Naive B cell (primary cell): ENCODE data around the gene BROX. TPM values are rescaled to one million over a fixed set of nuclear protein-coding genes. Genes with fewer than 3 reads are reported as not detected.
A peak's percentile ranks its signal among the peaks of the same experiment; 100 is the strongest.
"Not testable (repeated sequence)": the region's sequence is repeated elsewhere in the genome, so short reads cannot be mapped to it uniquely, and the experiment has no call there.

ENCODE experiments used
- ATAC-seq, 2 donors: fragments of 150-1000 bp; cut with Tn5 transposase; 2 replicates each; pipeline ENCODE4 v1.10.0; 2021; ENCODE audit warnings: low read depth in 2 of 2, mild to moderate bottlenecking in 2 of 2, moderate library complexity in 2 of 2
- DNase-seq: peaks from one replicate; pipeline ENCODE4 v3.0.0; 2022
- H3K27ac Mint-ChIP-seq, 6 donors: one replicate each; pipeline ENCODE4 v1.8.0; 2020 to 2022; ENCODE audit warnings: mild to moderate bottlenecking in 6 of 6, mixed read lengths in 6 of 6, moderate library complexity in 5 of 6, inconsistent platforms in 2 of 6
- H3K27me3 Mint-ChIP-seq, 3 donors: one replicate each; pipeline ENCODE4 v1.8.0; 2021 to 2022; ENCODE audit warnings: mixed read lengths in 3 of 3, mild to moderate bottlenecking in 1 of 3
- H3K36me3 Mint-ChIP-seq, 2 donors: one replicate each; pipeline ENCODE4 v1.8.0; 2020 to 2022; ENCODE audit warnings: mixed read lengths in 2 of 2, inconsistent platforms in 1 of 2, mild to moderate bottlenecking in 1 of 2
- H3K4me1 Mint-ChIP-seq, 3 donors: one replicate each; pipeline ENCODE4 v1.8.0; 2020 to 2022; ENCODE audit warnings: mixed read lengths in 3 of 3, inconsistent platforms in 1 of 3, mild to moderate bottlenecking in 1 of 3, moderate library complexity in 1 of 3
- H3K4me3 Mint-ChIP-seq, 8 donors: one replicate each; pipeline ENCODE4 v1.8.0; 2020 to 2022; ENCODE audit warnings: mild to moderate bottlenecking in 8 of 8, mixed read lengths in 8 of 8, moderate library complexity in 8 of 8, inconsistent platforms in 2 of 8
- H3K9me3 Mint-ChIP-seq, 7 donors: one replicate each; pipeline ENCODE4 v1.8.0; 2020 to 2022; ENCODE audit warnings: mixed read lengths in 7 of 7, mild to moderate bottlenecking in 5 of 7, inconsistent platforms in 2 of 7, moderate library complexity in 1 of 7
- polyA plus RNA-seq, 6 donors: library from polyadenylated mRNA; unstranded; fragments of 300-500 nt; fragmentation: Illumina TruSeq; gene quantifications; one replicate each; pipeline ENCODE4 v1.2.3, GENCODE V29; 2021; ENCODE audit warnings: low read depth in 6 of 6

The BROX gene, protein sequence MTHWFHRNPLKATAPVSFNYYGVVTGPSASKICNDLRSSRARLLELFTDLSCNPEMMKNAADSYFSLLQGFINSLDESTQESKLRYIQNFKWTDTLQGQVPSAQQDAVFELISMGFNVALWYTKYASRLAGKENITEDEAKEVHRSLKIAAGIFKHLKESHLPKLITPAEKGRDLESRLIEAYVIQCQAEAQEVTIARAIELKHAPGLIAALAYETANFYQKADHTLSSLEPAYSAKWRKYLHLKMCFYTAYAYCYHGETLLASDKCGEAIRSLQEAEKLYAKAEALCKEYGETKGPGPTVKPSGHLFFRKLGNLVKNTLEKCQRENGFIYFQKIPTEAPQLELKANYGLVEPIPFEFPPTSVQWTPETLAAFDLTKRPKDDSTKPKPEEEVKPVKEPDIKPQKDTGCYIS
- polyA plus RNA-seq = 10 to 100 TPM; 12.1 to 19.0 (median 14.7) TPM

DNA sequence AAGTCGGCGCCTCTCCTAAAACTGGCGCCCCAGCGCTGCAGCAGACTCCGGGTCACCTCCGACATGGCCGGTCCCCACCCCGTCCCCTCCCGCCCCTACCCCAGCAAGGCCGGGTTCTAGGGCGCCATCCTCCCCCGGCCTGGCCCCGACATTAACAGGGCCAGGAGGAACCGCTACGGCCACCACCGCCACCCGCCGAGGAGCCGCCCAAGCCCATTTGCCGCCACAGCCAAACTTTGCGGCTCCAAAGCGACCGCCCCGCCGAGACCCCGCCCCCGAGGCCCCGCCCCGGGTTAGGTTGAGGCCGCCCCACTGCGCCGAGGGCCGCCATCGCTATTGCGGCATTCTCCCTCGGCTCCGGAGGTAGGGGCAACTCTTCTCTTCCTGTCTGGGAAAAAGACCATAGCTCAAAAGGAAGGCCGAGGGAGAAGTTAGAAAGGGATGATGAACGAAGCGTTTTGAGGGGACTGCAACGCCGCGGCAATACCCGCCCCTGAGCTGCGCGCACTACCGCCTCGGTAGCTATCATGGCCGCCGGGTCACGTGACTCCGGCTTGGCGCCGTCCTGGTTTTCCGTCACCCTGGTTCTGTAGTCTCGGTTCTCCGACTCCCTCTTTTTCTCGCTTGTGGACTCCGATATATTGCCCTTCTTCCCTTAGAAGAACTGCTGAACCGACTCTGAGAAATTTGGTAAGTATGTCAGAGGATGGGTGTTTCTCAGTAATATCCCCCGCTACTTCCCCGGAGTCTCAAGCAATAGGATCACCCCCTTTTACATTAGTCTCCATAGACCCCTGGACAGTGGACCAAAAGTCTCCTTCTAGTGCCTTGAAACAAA lies at the start of gene BROX, which contains the start of gene AIDA:
Gene BROX (plus strand): TSS at position 312 of the 838 bp plus-strand sequence. CDS start 3,136 bp downstream, outside the sequence.
Gene AIDA (minus strand): TSS at position 239 of the 838 bp plus-strand sequence. CDS start 174 bp downstream, at position 65.
- ATAC-seq (peak; percentile 73), DNase-seq (peak; percentile 95)
- Mint-ChIP-seq H3K27me3 (no peaks in the 10 kb centered on the region), H3K27ac (peak within 1 kb of the TSS; percentile 97 to 100 (median 98)), H3K4me1 (peaks cover 28 to 59% (median 44%) of the 10 kb centered on the region in 3 donors), H3K4me3 (peak within 1 kb of the TSS; percentile 96 to 100 (median 98)), H3K36me3 (peaks cover 16 to 27% of the 10 kb centered on the region in 2 donors), H3K9me3 (no peaks in the 10 kb centered on the region)

DNA sequence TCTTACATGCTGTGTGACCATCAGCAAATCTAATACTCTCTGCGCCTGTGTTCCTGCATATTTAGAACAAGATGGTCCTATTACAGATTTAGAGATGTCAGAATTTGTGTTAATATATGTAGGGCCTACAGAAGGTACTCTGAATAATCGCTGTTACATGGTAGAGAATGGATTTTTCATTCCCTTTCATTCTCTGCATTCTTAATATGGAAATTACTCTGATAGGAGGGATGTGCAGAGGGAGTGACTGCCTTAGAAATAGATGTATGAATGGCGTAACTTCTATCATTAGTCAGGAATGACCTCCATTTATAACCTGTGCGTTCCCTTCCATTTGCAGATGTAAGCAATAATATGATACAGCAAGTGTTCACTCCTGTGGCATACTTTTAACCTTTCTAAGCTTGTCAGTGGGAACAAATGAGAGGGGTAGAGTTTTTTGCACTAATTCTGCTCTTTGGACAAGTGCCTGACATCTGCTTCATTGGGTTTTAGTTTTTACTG lies 48.9 kb upstream of the BROX start:
- H3K4me1 Mint-ChIP-seq = peaks cover 0 to 3% (median 2%) of the 10 kb centered on the region in 3 donors
- H3K36me3 Mint-ChIP-seq = peaks cover 23 to 30% of the 10 kb centered on the region in 2 donors
- H3K27ac Mint-ChIP-seq = peak overlapping the region in 3 of 6 donors; percentile 10 to 58 (median 44)
- no peak overlapping the region for H3K4me3 Mint-ChIP-seq
- no peak for ATAC-seq
- DNase-seq = no peak
- no peaks in the 10 kb centered on the region for H3K9me3 Mint-ChIP-seq
- H3K27me3 Mint-ChIP-seq = no peaks in the 10 kb centered on the region

DNA sequence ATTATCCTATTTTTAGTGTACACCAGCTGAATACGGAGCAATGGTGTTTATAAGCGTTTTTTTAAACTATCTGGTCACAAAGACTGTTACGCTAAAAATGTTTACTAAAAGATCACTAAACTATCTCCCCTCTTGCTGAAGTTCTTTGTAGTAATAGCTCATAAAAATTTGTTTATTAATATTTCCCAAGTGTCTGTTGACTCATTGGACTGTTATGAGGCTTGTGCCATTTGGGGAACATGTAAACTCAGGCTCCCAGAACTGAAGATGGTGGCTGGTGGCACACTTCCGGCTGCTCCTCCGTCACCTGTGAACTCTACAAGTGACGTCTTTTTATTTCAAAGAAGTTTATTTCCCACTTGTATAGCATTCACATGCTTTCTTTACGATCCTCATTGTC lies 46.4 kb upstream of the BROX start:
- no peak overlapping the region for H3K27ac Mint-ChIP-seq
- peaks cover 20 to 25% of the 10 kb centered on the region in 2 donors for H3K36me3 Mint-ChIP-seq
- no peaks in the 10 kb centered on the region for H3K27me3 Mint-ChIP-seq
- DNase-seq (no peak), ATAC-seq (no peak)
- no peaks in the 10 kb centered on the region for H3K9me3 Mint-ChIP-seq
- no peaks in the 10 kb centered on the region for H3K4me1 Mint-ChIP-seq
- no peak overlapping the region for H3K4me3 Mint-ChIP-seq

DNA sequence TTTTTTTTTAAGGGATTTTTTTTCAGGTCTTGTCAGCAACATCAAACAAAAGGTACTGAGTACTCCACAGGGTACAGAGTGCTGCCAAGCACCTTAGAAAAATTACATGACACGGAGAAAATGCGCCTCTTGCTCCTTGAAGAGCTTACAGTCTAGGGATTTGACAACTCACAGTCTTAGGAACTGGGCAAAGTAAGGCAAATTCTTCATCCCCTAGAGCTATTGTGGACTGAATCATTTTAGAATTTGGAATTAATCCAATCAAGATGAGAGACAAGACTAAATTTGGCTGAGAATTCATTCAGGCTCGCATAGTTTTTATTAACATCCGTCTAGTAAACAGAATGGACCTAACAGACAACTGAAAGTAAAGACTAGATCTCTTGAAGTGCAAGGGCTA lies 44.2 kb upstream of the BROX start:
- not testable (repeated sequence) for ATAC-seq, H3K27ac Mint-ChIP-seq

DNA sequence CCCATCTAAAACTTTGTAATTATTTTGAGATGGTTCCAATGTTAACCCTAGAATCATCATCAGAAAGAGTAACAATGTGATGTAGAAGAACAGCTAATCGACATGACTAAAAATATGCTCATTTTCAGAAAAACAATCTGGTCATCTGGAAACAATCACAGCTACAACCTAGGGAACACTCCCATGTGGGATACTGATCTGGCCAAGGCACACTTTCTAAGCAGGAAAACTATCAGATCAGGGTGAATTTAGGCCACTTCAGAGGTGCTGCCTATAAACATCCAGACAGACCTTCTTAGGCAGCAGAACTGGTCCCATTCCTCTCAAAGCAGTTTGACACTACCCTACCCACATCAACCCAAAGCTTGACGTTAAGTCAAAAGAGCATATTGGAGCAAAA lies 43.3 kb upstream of the BROX start:
- H3K4me3 Mint-ChIP-seq, ATAC-seq, H3K4me1 Mint-ChIP-seq, DNase-seq, H3K27me3 Mint-ChIP-seq, H3K9me3 Mint-ChIP-seq, H3K27ac Mint-ChIP-seq: not testable (repeated sequence)
- peaks cover 20 to 21% of the 10 kb centered on the region in 2 donors for H3K36me3 Mint-ChIP-seq

More for the DNA sequence above, 44.2 kb upstream of the BROX start:
- not testable (repeated sequence) for DNase-seq, H3K4me3 Mint-ChIP-seq, H3K27me3 Mint-ChIP-seq, H3K4me1 Mint-ChIP-seq, H3K9me3 Mint-ChIP-seq
- H3K36me3 Mint-ChIP-seq = peaks cover 18 to 22% of the 10 kb centered on the region in 2 donors

DNA sequence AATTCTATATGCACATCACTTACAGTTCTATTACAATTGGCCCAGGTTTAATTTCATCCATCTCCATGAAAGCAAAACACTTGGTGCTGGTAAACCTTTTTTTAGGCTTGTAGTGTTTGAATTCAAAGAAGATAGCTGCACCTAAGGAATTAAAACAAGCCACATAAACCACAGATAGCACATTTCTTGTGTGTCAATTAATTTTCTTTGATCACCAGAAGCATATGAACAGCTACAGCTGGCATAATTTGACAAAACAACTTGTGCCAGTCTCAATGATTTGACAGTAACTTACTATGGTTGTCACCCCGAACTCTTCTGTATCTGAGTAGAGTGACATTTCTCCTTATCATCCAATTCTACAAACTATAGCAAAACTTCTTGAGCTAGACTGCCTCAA lies 42.3 kb upstream of the BROX start:
- ATAC-seq (no peak), DNase-seq (no peak)
- Mint-ChIP-seq H3K27ac (peak overlapping the region in 4 of 6 donors; percentile 21 to 42 (median 32)), H3K4me1 (no peaks in the 10 kb centered on the region), H3K4me3 (no peak overlapping the region), H3K27me3 (no peaks in the 10 kb centered on the region), H3K36me3 (peaks cover 16 to 31% of the 10 kb centered on the region in 2 donors), H3K9me3 (no peaks in the 10 kb centered on the region)

DNA sequence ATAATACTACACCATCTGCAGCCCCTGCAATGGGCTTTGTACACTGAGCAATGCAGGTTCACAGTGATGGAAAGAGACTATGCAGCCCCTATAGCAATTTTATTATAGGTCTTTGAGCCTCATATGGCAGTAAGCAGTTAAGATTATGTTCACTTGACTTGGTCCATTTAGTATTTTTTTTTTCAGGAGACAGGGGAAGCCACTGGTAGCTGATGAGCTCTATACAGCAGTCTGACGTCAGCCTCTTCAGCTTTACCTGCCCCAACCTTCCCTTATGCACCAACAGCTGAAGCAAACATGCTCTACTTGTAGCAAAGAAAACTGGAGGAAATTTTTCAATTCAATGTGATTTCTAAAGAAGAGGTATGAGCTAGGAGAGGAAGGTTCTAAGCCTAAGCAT lies 32.3 kb upstream of the BROX start:
- Mint-ChIP-seq H3K27me3 (no peaks in the 10 kb centered on the region), H3K27ac (peak overlapping the region in 1 of 6 donors; percentile 30), H3K9me3 (no peaks in the 10 kb centered on the region), H3K36me3 (peaks cover 8 to 13% of the 10 kb centered on the region in 2 donors), H3K4me3 (no peak overlapping the region), H3K4me1 (peaks cover 0 to 5% (median 2%) of the 10 kb centered on the region in 3 donors)
- ATAC-seq = no peak
- no peak for DNase-seq

DNA sequence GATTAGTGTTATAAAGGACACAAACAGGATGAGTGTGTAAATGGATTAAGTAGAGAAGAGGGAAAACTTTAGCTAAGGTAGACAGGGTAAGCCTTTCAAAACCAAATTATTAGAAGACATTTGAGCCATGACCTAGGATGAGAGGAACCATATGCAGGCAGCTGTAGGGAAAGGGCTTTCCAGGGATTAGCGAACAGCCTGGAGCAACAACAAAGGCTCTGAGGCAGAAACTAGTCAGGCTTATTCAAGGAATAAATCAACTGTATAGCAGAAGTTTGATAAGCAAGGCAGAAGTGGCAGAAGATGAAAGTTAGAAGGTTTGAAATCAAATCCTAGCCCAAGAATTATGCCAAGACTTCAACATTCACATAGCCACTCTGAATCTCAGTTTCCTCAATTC lies 21.3 kb upstream of the BROX start:
- no peaks in the 10 kb centered on the region for H3K9me3 Mint-ChIP-seq
- H3K27ac Mint-ChIP-seq = peak overlapping the region in 1 of 6 donors; percentile 59
- ATAC-seq = no peak

DNA sequence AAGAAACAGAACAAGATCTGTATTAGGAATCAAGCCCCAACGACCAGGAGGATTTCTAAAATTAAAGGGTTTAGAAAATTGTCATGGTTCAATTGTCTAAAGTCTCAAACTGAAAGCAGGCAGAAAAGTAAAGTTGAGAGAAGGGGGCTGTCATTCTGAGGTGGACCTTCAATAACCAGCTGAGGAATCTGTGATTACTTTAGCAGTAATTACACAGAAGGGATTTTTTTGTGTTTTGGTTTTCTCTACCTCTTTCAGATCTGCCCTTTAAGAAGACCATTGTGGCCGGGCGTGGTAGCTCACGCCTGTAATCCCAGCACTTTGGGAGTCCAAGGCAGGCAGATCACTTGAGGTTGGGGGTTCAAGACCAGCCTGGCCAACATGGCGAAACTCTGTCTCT lies 17.4 kb upstream of the BROX start:
- Mint-ChIP-seq H3K9me3 (no peaks in the 10 kb centered on the region), H3K4me1 (peaks cover 20 to 38% (median 28%) of the 10 kb centered on the region in 3 donors), H3K36me3 (peaks cover 0 to 12% of the 10 kb centered on the region in 2 donors), H3K27ac (peak overlapping the region; percentile 77 to 91 (median 84)), H3K4me3 (peak overlapping the region in 6 of 8 donors; percentile 0 to 59 (median 32)), H3K27me3 (no peaks in the 10 kb centered on the region)
- ATAC-seq (no peak), DNase-seq (no peak)

More for the DNA sequence above, 21.3 kb upstream of the BROX start:
- DNase-seq = no peak
- Mint-ChIP-seq H3K4me1 (peaks cover 16 to 30% (median 20%) of the 10 kb centered on the region in 3 donors), H3K36me3 (peaks cover 8 to 13% of the 10 kb centered on the region in 2 donors), H3K4me3 (no peak overlapping the region), H3K27me3 (no peaks in the 10 kb centered on the region)

DNA sequence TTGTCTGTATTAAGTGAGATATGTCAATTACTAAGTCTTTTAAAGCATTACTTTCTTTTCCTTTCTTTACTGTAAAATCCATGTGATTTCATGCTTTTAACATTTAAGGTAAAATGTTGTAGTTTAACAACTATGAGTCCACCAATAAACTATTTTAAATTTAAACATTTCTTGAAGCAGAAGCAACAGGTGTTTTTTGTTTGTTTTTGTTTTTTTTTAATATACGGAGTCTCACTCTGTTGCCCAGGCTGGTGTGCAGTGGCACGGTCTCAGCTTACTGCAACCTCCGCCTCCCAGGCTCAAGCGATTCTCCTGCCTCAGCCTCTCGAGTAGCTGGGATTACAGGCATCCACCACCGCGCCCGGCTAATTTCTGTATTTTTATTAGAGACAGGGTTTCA lies 15.6 kb upstream of the BROX start:
- Mint-ChIP-seq H3K36me3 (peaks cover 0 to 12% of the 10 kb centered on the region in 2 donors), H3K4me1 (peaks cover 21 to 31% (median 23%) of the 10 kb centered on the region in 3 donors), H3K27ac (peak overlapping the region in 2 of 6 donors; percentile 22 to 56), H3K9me3 (no peaks in the 10 kb centered on the region), H3K4me3 (no peak overlapping the region), H3K27me3 (no peaks in the 10 kb centered on the region)
- DNase-seq (no peak), ATAC-seq (no peak)

DNA sequence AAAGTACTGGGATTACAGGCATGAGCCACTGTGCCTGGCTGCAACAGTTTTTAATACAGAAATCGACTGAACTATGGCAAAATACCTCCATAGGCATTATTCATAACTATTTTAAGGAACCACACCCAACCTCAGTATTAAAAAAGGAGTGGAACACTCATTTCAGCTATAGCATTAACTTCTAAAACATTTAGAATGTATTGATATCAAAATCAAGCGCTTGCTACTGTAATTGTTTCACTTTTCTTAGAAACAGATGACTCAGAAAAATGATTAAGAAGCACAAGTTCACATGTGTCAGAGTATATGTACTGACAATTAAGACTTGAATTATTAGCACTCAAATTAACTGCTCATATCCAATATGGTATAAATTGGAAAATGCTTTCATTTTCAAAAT lies 15.2 kb upstream of the BROX start:
- Mint-ChIP-seq H3K4me1 (peaks cover 21 to 31% (median 23%) of the 10 kb centered on the region in 3 donors), H3K4me3 (no peak overlapping the region), H3K27ac (peak overlapping the region in 3 of 6 donors; percentile 22 to 67 (median 56)), H3K36me3 (peaks cover 0 to 9% of the 10 kb centered on the region in 2 donors), H3K27me3 (no peaks in the 10 kb centered on the region), H3K9me3 (no peaks in the 10 kb centered on the region)
- no peak for DNase-seq
- ATAC-seq = no peak

DNA sequence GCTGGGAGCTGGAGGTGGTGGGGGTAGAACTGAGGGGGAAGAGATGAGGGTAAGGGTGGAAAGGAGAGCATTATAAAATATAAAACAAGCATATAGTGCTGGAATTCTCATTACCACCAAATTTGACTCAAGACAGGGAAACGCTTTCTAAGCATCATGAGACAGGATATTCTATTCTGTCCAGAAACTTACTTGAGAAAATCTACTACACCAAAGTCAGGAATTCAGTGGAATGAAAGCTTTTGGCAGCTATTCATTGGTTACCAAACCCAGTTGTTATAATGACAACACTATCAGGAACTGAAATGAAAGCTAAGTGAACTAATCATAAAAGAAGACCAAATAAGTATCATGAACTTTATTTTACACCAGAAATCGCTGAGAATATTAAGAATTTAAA lies 14.5 kb upstream of the BROX start:
- H3K4me3 Mint-ChIP-seq = no peak overlapping the region
- peaks cover 0 to 5% of the 10 kb centered on the region in 2 donors for H3K36me3 Mint-ChIP-seq
- no peak for DNase-seq
- no peak for ATAC-seq
- H3K27ac Mint-ChIP-seq = peak overlapping the region in 3 of 6 donors; percentile 67 to 80 (median 78)
- no peaks in the 10 kb centered on the region for H3K27me3 Mint-ChIP-seq
- peaks cover 26 to 31% (median 27%) of the 10 kb centered on the region in 3 donors for H3K4me1 Mint-ChIP-seq
- no peaks in the 10 kb centered on the region for H3K9me3 Mint-ChIP-seq

DNA sequence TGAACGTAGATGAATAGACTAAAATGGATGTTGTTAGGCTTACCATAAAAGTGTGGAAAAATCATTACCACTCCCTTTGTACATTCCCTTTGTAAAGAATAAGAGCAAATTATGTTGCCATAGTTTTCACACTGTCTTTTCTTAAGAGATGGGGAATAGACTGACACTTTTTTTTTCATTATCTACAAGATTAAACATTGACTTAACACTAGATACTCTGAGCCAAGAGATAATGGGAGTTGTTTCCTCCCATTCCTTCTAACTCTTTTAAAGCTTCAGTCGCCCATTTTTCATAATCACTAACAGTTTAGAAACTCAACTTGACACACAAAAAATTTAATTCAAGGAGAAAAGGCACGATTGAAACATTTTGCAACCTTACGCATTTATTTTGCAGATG lies 10.2 kb upstream of the BROX start:
- H3K9me3 Mint-ChIP-seq = peaks cover 0 to 8% (median 2%) of the 10 kb centered on the region in 7 donors
- peak overlapping the region in 2 of 6 donors; percentile 67 to 75 for H3K27ac Mint-ChIP-seq
- H3K36me3 Mint-ChIP-seq = peaks cover 12 to 28% of the 10 kb centered on the region in 2 donors

More for the DNA sequence above, 10.2 kb upstream of the BROX start:
- H3K27me3 Mint-ChIP-seq = no peaks in the 10 kb centered on the region
- ATAC-seq (no peak), DNase-seq (no peak)
- peaks cover 30 to 48% (median 45%) of the 10 kb centered on the region in 3 donors for H3K4me1 Mint-ChIP-seq
- no peak overlapping the region for H3K4me3 Mint-ChIP-seq
